ENCODE data around the gene KRT9. TPM values are rescaled to one million over a fixed set of nuclear protein-coding genes. Genes with fewer than 3 reads are reported as not detected.

The KRT9 gene
- total RNA-seq, 2 experiments from 2014 or later: not detected

- Mint-ChIP-seq H3K36me3 (no peaks in the 10 kb centered on the region), H3K4me3 (no peak overlapping the region), H3K4me1 (no peaks in the 10 kb centered on the region), H3K27me3 (peaks cover 25% of the 10 kb centered on the region), H3K27ac (no peak overlapping the region), H3K9me3 (no peaks in the 10 kb centered on the region)
- no peak for DNase-seq
These were observed 34.3 kb downstream of the KRT9 start for GRCh38 chr17:41537614-41537954.

DNA sequence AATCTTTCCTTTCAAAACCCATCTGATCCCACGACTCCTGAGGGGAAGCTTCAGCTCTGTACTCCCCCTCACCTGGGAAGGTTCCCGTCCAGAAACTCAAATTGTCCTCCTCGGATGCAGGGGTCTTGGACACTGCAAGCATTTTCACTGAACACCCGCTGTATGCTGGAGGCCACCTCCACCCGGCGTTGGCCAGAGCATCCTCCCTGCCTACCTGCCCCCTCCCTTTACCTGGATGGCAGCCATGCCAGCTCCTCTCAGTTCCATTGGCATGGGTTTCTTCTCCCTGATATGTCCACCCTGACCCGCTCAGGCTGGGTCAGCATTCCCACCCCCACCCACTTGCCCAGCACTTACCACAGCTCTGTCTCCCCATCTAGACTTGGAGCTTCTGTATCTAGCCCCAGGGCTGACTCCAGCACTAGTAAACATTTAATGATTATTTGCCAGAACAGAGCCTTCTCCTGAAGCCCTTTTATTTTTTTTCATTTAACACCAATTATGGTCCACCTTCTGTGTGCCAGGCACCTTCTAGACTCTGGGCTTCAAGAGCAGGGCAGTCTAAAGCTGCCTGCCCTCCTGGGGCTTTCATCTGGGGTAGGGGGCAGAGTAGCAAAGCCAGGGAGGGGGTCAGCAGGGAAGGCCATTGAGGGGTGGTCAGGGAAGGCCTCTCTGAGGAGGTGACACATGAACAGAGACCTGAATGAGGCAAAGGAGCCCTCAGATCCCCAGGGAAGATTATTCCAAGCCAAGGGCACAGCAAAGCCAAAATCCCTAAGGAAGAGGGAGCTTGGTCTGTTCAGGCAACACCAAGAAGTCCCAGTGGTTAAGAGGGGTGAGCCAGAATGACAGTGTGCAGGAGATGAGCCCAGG, 34.9 kb downstream of the KRT9 start:
- H3K4me3 Mint-ChIP-seq: no peak overlapping the region
- no peaks in the 10 kb centered on the region for H3K9me3 Mint-ChIP-seq
- no peak for DNase-seq
- H3K36me3 Mint-ChIP-seq: no peaks in the 10 kb centered on the region
- peaks cover 29% of the 10 kb centered on the region for H3K27me3 Mint-ChIP-seq
- H3K4me1 Mint-ChIP-seq: no peaks in the 10 kb centered on the region
- H3K27ac Mint-ChIP-seq: no peak overlapping the region

DNA sequence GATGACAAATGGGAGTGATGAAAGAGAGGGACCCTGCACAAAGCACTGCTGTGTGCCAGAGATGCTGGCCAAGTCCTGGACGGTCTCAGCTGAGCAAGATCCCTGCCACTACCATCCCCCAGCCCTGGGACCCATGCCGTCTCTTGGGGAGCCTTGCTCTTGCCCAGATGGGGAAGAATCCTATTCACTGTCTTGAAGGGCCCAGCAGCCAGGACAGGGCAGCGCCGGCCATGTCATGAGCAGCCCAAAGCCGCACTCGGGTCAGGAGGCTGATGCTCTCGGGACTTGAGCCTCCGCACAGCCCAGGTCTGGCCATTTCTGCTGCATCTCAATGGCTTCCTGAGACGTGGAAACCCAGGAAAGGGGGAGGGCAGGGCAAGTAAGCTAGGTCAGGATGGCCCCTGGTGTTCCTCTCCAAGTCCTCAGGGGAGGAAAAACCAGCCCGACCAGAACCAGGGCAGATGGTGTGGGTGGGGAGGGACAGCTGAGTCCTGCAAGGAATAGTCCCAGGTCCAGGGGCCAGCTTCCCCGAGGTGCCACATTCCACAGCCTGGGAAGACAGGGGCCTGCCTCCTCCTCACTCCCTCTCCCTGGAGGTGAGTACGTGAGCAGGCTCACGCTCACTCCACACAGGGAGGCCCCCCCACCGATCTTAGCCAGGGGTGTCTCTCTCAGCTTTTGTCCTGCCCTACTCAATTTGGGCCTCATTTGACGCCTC, 35.9 kb downstream of the KRT9 start:
- DNase-seq: no peak
- Mint-ChIP-seq H3K36me3 (no peaks in the 10 kb centered on the region), H3K27me3 (peaks cover 34% of the 10 kb centered on the region), H3K9me3 (no peaks in the 10 kb centered on the region), H3K27ac (no peak overlapping the region), H3K4me3 (no peak overlapping the region), H3K4me1 (no peaks in the 10 kb centered on the region)

DNA sequence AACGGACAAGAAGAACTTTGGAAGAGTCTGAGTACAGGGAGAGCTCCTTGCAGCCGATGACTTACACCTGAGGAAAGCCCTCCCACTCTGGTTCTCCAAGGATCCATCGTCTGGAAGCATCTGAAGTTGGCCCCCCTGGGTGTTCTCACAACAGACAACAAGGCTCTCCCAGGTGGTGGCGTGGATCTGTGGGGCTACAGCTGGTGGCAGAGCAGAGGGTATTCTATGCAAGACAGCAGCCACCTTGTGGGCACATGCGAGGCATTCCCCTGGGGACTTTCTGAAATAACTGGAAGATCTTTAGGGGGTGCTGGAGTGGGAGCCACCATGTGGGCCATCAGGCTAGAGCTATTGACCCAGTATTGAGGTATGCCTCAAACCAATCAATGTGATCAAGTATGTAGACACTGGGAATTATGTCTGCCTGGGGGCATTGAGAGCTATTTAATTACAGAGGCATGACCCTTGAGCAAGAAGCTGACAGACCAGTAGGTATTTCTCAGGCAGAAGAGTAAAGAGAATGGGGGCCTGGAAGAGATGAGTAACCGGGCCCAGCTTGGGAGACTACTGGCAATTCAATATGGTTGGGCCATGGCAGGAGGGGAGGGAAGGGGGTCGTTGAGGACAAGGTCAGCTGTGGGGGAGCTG, 36.8 kb downstream of the KRT9 start:
- no peaks in the 10 kb centered on the region for H3K9me3 Mint-ChIP-seq
- DNase-seq: no peak
- H3K4me3 Mint-ChIP-seq: no peak overlapping the region
- H3K27me3 Mint-ChIP-seq: peaks cover 38% of the 10 kb centered on the region
- H3K27ac Mint-ChIP-seq: no peak overlapping the region
- H3K4me1 Mint-ChIP-seq: no peaks in the 10 kb centered on the region
- H3K36me3 Mint-ChIP-seq: no peaks in the 10 kb centered on the region

DNA sequence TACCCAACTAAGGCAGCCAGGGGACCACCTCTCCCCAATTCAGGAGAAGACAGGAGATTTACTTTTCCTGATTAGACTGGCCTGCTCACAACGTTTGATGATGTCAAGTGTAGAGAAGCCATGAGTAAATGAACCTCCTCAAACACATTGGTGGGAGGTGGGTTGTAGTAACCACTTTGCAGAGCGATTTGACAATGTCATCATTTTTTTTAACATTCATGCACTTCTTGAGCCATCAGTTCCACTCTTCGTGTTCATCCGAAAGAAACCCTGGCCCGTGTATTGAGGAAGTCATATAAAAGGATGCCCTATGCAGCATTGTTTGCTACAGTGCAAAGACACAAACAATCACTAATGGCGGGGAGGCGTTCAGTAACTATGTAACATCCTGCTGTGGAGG, 38.2 kb downstream of the KRT9 start:
- peaks cover 4% of the 10 kb centered on the region for H3K4me1 Mint-ChIP-seq
- H3K9me3 Mint-ChIP-seq: no peaks in the 10 kb centered on the region
- H3K27me3 Mint-ChIP-seq: peaks cover 52% of the 10 kb centered on the region
- H3K36me3 Mint-ChIP-seq: no peaks in the 10 kb centered on the region
- no peak overlapping the region for H3K27ac Mint-ChIP-seq
- no peak overlapping the region for H3K4me3 Mint-ChIP-seq
- no peak for DNase-seq

- H3K4me3 Mint-ChIP-seq: no peak overlapping the region
- peaks cover 57% of the 10 kb centered on the region for H3K27me3 Mint-ChIP-seq
- H3K36me3 Mint-ChIP-seq: no peaks in the 10 kb centered on the region
- H3K4me1 Mint-ChIP-seq: peaks cover 7% of the 10 kb centered on the region
- H3K27ac Mint-ChIP-seq: no peak overlapping the region
- no peaks in the 10 kb centered on the region for H3K9me3 Mint-ChIP-seq
- no peak for DNase-seq
These were observed 38.8 kb downstream of the KRT9 start for GRCh38 chr17:41532947-41533570.

GRCh38 chr17:41531993-41532392, 39.9 kb downstream of the KRT9 start:
- Mint-ChIP-seq H3K36me3 (no peaks in the 10 kb centered on the region), H3K27me3 (peaks cover 61% of the 10 kb centered on the region), H3K4me1 (peaks cover 13% of the 10 kb centered on the region), H3K4me3 (no peak overlapping the region), H3K9me3 (no peaks in the 10 kb centered on the region), H3K27ac (no peak overlapping the region)
- DNase-seq: no peak

DNA sequence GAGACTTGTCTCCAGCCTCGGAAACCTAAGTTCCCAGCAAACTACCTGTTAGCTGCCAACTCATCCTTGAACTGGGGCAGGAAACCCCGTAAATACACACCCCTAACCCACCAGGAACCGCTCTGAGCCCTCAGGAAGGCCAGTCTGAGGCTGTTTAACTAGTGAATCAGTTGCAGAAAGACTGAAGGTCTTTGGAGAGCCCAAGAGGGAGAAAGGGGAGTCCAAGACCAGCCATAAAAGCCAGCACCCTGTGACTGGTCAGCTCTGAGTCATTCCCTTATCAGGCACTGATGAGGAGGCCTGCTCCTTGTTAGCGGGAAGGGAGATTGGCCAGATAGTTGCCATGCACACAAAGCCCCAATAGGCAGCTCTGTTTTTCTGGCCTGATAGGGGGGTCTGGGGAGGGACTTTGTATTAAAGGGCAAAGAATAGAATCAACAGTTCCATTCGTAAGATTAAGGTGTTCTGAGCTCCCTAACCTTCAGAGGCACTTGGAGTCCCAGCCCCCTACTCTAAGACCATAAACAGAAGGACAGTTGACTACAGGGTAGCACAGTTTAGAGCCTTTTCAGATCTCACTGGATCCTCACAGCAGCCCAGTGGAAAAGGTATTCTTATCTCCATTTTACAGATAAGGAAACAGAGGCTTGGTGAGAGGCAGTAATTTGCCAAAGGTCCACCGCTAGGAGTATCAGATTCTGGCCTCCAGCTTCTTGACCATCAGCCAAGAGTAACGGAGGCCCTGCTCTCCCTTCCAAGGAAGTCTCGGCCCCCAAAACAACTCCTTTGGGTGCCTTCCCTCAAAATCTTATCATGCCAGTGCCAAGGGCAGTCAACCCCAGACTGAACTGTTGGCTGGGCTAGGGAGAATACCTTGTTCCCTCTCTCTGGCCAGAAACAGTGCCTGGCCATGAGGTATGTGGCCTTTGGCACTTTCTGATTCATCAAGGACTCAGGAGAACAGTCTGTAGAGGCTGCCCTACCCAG, 41.5 kb downstream of the KRT9 start:
- H3K27ac Mint-ChIP-seq: no peak overlapping the region
- H3K27me3 Mint-ChIP-seq: peaks cover 72% of the 10 kb centered on the region
- no peak overlapping the region for H3K4me3 Mint-ChIP-seq
- H3K36me3 Mint-ChIP-seq: no peaks in the 10 kb centered on the region
- no peak for DNase-seq
- H3K9me3 Mint-ChIP-seq: no peaks in the 10 kb centered on the region
- H3K4me1 Mint-ChIP-seq: peaks cover 14% of the 10 kb centered on the region

- no peaks in the 10 kb centered on the region for H3K9me3 Mint-ChIP-seq
- no peak for DNase-seq
- no peaks in the 10 kb centered on the region for H3K36me3 Mint-ChIP-seq
- peaks cover 69% of the 10 kb centered on the region for H3K27me3 Mint-ChIP-seq
- H3K27ac Mint-ChIP-seq: no peak overlapping the region
- no peak overlapping the region for H3K4me3 Mint-ChIP-seq
- H3K4me1 Mint-ChIP-seq: peaks cover 14% of the 10 kb centered on the region
These were observed 42.4 kb downstream of the KRT9 start for GRCh38 chr17:41529491-41529915.

- Mint-ChIP-seq H3K27ac (no peak overlapping the region), H3K4me1 (peaks cover 14% of the 10 kb centered on the region), H3K27me3 (peaks cover 68% of the 10 kb centered on the region), H3K4me3 (peak overlapping the region; percentile 2), H3K9me3 (no peaks in the 10 kb centered on the region), H3K36me3 (no peaks in the 10 kb centered on the region)
- no peak for DNase-seq
These were observed 42.9 kb downstream of the KRT9 start for GRCh38 chr17:41528959-41529353.

DNA sequence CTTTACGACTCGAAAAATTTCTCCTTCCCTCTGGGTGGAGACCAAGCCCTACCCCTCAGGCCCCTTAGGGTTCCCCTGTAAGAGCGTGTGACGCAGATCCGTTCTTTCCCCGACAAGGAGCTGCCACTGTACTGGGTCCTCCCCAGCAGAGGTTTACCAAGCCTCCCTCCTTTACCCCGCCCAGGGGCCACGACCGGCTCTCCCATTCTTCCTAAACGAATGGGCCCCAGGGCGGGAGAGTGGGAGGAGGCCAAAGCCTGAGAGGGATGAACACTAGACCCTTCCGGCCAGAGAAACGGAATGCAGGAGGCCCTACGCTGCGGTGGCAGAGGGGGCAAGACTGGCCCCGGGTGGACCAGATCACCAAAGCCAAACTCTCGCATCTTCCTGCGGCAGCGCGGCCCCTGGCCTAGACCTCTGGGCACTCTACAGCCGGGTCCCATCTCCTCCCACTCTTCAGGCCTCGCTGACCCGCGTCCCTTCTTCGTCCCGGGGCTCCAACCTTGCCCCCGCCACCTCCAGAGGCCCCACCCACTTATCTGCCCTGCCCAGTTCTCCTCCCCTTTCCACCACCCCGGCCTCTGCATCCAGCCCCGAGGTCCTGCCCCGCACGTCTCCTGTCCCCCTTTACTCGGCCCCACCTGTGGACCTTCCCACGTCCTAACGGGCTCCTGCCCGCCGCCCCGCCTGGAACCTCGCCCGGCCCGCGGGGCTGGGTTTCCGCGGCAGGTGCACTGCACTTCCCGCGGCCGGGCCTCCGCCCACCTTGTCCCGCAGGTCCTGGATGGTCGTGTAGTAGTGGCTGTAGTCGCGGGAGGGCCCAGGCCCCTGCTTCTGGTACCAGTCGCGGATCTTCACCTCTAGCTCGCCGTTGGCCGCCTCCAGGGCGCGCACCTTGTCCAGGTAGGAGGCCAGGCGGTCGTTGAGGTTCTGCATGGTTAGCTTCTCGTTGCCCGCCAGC, 44.5 kb downstream of the KRT9 start:
- H3K4me3 Mint-ChIP-seq: peak overlapping the region; percentile 18

GRCh38 chr17:41524261-41524660, 47.6 kb downstream of the KRT9 start:
- H3K27me3 Mint-ChIP-seq: peaks cover 36% of the 10 kb centered on the region
- H3K27ac Mint-ChIP-seq: no peak overlapping the region
- no peaks in the 10 kb centered on the region for H3K9me3 Mint-ChIP-seq
- no peaks in the 10 kb centered on the region for H3K36me3 Mint-ChIP-seq
- peaks cover 14% of the 10 kb centered on the region for H3K4me1 Mint-ChIP-seq
- no peak for DNase-seq
- H3K4me3 Mint-ChIP-seq: no peak overlapping the region

More for the DNA sequence above, 44.5 kb downstream of the KRT9 start:
- no peaks in the 10 kb centered on the region for H3K9me3 Mint-ChIP-seq
- no peaks in the 10 kb centered on the region for H3K36me3 Mint-ChIP-seq
- no peak for DNase-seq
- peaks cover 14% of the 10 kb centered on the region for H3K4me1 Mint-ChIP-seq
- peaks cover 56% of the 10 kb centered on the region for H3K27me3 Mint-ChIP-seq
- no peak overlapping the region for H3K27ac Mint-ChIP-seq

DNA sequence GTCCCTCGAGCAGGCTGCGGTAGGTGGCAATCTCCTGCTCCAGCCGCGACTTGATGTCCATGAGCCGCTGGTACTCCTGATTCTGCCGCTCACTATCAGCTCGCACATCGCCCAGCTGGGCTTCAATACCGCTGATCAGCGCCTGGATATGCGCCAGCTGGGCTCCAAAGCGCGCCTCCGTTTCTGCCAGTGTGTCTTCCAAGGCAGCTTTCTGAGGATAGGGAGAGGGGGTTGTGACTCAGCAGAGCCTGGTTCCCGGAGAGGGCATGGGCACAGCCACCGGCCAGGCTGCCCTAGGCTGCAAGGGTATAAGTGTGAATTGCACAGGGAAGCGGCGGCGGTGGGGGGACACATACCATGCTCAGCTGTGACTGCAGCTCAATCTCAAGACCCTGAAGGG, 48.1 kb downstream of the KRT9 start:
- no peak for DNase-seq
- Mint-ChIP-seq H3K27ac (no peak overlapping the region), H3K4me1 (peaks cover 10% of the 10 kb centered on the region), H3K27me3 (peaks cover 31% of the 10 kb centered on the region), H3K9me3 (no peaks in the 10 kb centered on the region), H3K4me3 (no peak overlapping the region), H3K36me3 (no peaks in the 10 kb centered on the region)

Data from activated naive CD8-positive, alpha-beta T cell treated with anti-CD3 and anti-CD28 coated beads for 36 hours (primary cell).